AG04450 (cell line): ENCODE measurements around the gene SPECC1L. TPM values are rescaled to one million over a fixed set of nuclear protein-coding genes. Genes with fewer than 3 reads are reported as not detected.

Source experiments
- CTCF ChIA-PET: fragments of 300-600, 350-600 bp; formaldehyde crosslinking; extraction: SDS; loops from one replicate; lab custom pipeline; 2022; ENCODE audit warnings: antibody characterized with exemption, inconsistent platforms; lab: Charles Lee
- POLR2A ChIA-PET: fragments of 350-600 bp; formaldehyde crosslinking; extraction: SDS; loops from one replicate; lab custom pipeline; 2021; ENCODE audit warnings: antibody characterized with exemption, inconsistent platforms; lab: Yijun Ruan, JAX
- DNase-seq: peaks from one replicate; pipeline ENCODE4 v3.0.0-alpha.2; 2011; ENCODE audit warnings: low read depth, low spot score
- H3K27ac ChIP-seq: one replicate; pipeline ENCODE4 v1.5.1; 2012; ENCODE audit warnings: low read depth, low read length, control low read depth
- H3K27me3 ChIP-seq: one replicate; pipeline ENCODE4 v1.6.0; 2012; ENCODE audit warnings: low read length; ENCODE audit not compliant: control insufficient read depth, insufficient read depth
- H3K4me3 ChIP-seq: 2 replicates; pipeline ENCODE4 v1.5.1; 2011; ENCODE audit warnings: mild to moderate bottlenecking, low read depth, low read length, control low read depth
- H3K9me3 ChIP-seq: 2 replicates; pipeline ENCODE4 v1.5.1; 2012; ENCODE audit warnings: low read length; ENCODE audit not compliant: control insufficient read depth, insufficient read depth
- polyA plus RNA-seq: library from polyadenylated mRNA; depleted of rRNA; stranded (reverse); fragments of >200 nt; gene quantifications from 2 replicates; pipeline ENCODE4 v1.2.3, GENCODE V29; 2011
- TF ChIP-seq, protein P1 (sequence below): IDR thresholded peaks from 2 replicates; pipeline ENCODE4 v1.5.1; 2011; ENCODE audit warnings: low read depth, low read length, control low read depth, inconsistent platforms

SPECC1L gene
- polyA plus RNA-seq, 1 experiment = 36.4 TPM

DNA sequence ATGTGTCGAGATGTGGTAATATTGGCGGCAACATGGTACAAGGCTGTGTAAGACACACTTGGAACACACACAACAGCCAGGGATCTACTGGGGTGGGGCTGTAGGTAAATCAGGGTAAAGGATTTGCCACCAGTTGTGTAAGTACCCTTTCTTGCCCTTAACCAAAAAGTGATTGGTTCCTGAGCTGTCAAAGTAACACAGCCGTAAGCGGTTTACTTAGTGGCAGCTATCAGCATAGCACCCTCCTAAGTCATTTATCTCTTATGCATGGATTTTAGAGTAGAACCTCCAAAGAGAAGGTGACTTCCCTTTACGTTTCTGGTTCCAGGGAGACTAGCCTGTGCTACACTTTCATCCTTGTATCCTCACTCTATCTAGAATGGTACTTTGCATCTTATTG, 57.2 kb downstream of the SPECC1L start:
- no peak for DNase-seq
- POLR2A ChIA-PET = no interaction called here
- CTCF ChIA-PET = interaction anchor here (2.8 kb wide), 1 partner anchor 198 kb away, joined by 13 read pairs; no protein-coding TSS in a partner anchor
- Histone ChIP-seq H3K27me3 (no peaks in the 10 kb centered on the region), H3K9me3 (no peaks in the 10 kb centered on the region), H3K4me3 (no peak overlapping the region), H3K27ac (no peak overlapping the region)
- TF ChIP-seq, protein P1, sequence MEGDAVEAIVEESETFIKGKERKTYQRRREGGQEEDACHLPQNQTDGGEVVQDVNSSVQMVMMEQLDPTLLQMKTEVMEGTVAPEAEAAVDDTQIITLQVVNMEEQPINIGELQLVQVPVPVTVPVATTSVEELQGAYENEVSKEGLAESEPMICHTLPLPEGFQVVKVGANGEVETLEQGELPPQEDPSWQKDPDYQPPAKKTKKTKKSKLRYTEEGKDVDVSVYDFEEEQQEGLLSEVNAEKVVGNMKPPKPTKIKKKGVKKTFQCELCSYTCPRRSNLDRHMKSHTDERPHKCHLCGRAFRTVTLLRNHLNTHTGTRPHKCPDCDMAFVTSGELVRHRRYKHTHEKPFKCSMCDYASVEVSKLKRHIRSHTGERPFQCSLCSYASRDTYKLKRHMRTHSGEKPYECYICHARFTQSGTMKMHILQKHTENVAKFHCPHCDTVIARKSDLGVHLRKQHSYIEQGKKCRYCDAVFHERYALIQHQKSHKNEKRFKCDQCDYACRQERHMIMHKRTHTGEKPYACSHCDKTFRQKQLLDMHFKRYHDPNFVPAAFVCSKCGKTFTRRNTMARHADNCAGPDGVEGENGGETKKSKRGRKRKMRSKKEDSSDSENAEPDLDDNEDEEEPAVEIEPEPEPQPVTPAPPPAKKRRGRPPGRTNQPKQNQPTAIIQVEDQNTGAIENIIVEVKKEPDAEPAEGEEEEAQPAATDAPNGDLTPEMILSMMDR = no peak

DNA sequence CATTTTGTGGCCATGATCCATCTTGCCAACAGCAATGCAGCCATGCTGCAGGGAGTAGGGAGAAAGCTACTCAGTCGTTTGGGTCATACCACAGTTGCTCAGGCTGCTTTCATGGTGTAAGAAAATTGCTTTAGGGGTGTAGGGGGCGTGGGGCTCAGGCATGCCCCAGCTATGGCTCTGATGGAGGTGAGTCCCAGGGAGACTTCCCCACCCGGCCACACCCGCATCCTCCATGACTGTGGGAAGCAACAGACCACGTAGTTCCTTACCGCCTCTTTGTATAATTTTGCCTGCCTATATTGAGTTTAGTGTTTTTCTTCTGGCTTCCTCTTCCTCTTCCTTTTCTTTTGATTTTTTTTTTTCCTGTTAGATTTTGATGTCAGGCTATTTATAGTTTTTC, 58.8 kb downstream of the SPECC1L start:
- no peak for DNase-seq
- CTCF ChIA-PET = interaction anchor here (0.6 to 1.6 kb wide), 3 partner anchors 57 to 204 kb away, joined by 3 to 4 read pairs (median 3); no protein-coding TSS in a partner anchor

DNA sequence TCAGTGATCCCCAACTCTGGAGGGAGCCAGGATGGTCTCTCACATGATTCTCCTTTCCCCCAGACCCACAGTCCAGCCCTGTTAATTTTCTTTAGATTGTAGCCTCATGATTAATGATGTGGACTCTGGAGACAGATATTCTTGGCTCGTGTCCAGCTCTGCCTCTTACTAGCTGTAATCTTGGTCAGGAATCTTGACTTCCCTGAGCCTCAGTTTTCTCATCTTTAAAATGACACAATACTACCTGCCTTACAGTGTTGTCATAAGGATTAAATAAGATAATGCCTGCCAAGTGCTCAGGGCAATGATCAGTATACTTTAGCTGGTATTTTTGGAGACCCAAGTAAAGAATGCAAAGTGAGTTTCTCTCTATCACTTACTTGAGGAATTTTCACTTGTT, 60.0 kb downstream of the SPECC1L start:
- Histone ChIP-seq H3K27ac (no peak overlapping the region), H3K9me3 (no peaks in the 10 kb centered on the region), H3K4me3 (no peak overlapping the region), H3K27me3 (no peaks in the 10 kb centered on the region)
- TF ChIP-seq, protein P1 = no peak
- no peak for DNase-seq
- ChIA-PET CTCF (interaction anchor here (0.6 to 1.6 kb wide), 2 partner anchors 78 to 192 kb away, joined by 3 read pairs; no protein-coding TSS in a partner anchor), POLR2A (no interaction called here)

More for the DNA sequence above, 58.8 kb downstream of the SPECC1L start:
- no peaks in the 10 kb centered on the region for H3K9me3 ChIP-seq
- H3K4me3 ChIP-seq = no peak overlapping the region
- no peak overlapping the region for H3K27ac ChIP-seq
- TF ChIP-seq, protein P1 = no peak
- H3K27me3 ChIP-seq = no peaks in the 10 kb centered on the region
- POLR2A ChIA-PET = no interaction called here

DNA sequence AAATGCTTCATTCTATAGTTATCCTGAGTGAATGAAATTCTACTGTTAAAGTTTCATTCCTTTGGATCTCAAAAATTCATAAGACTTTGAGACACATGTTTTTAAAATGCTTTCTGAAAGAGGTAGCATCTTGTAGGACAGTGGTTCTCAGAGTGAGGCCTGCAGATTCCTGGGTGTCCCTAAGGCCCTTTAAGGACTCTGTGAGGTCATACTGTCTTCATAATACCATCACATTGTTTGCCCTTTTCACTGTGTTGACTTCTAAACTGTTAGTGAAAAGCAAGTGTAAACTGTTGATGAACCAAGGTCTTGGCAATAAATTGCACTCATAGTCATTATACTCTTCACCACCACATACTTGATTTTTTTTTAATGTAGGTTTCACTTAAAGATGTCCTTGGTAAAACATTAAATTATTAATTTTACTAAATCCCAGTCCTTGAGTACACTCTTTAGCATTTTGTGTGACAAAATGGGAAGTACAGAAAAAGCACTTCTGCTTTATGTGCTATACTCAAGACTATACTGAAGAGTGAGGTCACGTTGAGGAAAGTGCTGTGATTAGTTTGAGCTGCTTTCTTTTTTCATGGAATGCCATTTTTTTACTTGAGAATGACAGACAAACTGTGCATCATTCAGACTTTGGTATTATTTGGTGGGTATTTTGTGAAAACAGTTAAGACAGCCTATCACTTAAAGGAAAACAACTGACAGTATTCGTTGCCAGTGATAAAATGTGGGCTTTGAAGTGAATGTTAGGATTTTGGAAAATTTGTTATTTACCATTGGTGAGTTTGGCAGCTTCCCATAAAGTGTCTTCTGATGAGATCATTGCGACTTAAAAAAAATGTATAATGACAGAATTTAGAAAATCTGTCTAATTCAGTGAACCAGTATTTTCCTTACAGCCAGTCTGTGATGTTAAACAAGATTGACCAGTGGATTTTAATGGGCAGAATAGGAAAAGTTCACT, 61.1 kb downstream of the SPECC1L start:
- Histone ChIP-seq H3K9me3 (no peaks in the 10 kb centered on the region), H3K27ac (no peak overlapping the region), H3K4me3 (no peak overlapping the region), H3K27me3 (no peaks in the 10 kb centered on the region)
- TF ChIP-seq, protein P1 = no peak
- no peak for DNase-seq
- CTCF ChIA-PET = interaction anchor here (0.6 to 1.6 kb wide), 4 partner anchors 8 to 194 kb away, joined by 3 to 5 read pairs (median 3); no protein-coding TSS in a partner anchor
- POLR2A ChIA-PET = no interaction called here

DNA sequence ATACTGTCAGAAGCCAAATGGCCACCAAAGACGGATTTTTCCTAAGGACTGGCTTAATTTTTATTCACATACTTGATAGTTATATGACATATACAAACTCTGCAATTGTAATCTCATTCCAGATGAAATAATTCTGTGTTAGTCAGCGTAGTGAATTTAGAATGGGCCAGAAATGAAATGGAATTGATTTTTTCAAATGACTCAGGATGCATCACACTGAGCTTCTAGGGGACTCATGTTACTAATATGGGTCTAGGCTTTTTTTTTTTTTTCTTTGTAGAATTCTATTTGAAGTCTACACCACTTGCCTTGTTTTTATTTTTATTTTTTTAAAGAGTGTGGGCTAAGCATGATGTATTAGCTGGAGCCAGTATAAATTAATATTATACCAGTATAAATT, 62.7 kb downstream of the SPECC1L start:
- ChIA-PET CTCF (interaction anchor here (0.6 to 1.6 kb wide), 2 partner anchors 10 to 91 kb away, joined by 5 read pairs; no protein-coding TSS in a partner anchor), POLR2A (no interaction called here)
- Histone ChIP-seq H3K27ac (no peak overlapping the region), H3K9me3 (no peaks in the 10 kb centered on the region), H3K4me3 (no peak overlapping the region), H3K27me3 (no peaks in the 10 kb centered on the region)
- peak; percentile 41 for DNase-seq
- TF ChIP-seq, protein P1 = no peak
